Caco-2 (cell line): ENCODE results near the gene ASNSD1. TPM values are rescaled to one million over a fixed set of nuclear protein-coding genes. Genes with fewer than 3 reads are reported as not detected.

Experiments
- BruUV-seq: library from RNA; stranded (reverse); fragments of 400-500 nt; replicated peaks from 2 replicates; lab custom pipeline; 2021; lab: Mats Ljungman, UMichigan
- CTCF ChIA-PET: fragments of 300-600 bp; sonication (Branson Sonifier 250); formaldehyde crosslinking; loops from one replicate; lab custom pipeline; 2022; ENCODE audit warnings: antibody characterized with exemption; lab: Charles Lee
- POLR2A ChIA-PET: fragments of 300-600 bp; sonication (Branson Sonifier 250); formaldehyde crosslinking; loops from one replicate; lab custom pipeline; 2022; ENCODE audit warnings: antibody characterized with exemption; lab: Charles Lee
- DNase-seq, 2 experiments: peaks; one replicate each; pipeline versions ENCODE4 v3.0.0 to v3.0.0-alpha.2; 2020 to 2022
- H3K27me3 ChIP-seq: replicated peaks from 2 replicates; pipeline ENCODE4 v1.6.0; 2011; ENCODE audit warnings: low read length; ENCODE audit not compliant: control insufficient read depth, insufficient read depth
- H3K36me3 ChIP-seq: 2 replicates; pipeline ENCODE4 v1.5.1; 2011; ENCODE audit warnings: low read length; ENCODE audit not compliant: control insufficient read depth, insufficient read depth
- H3K4me1 ChIP-seq: fragments of 250-450 bp; sonication (Bioruptor Pico); 2 replicates; pipeline ENCODE4 v1.5.1; 2020; ENCODE audit warnings: mild to moderate bottlenecking
- H3K4me3 ChIP-seq: 2 replicates; pipeline ENCODE4 v1.5.1; 2011; ENCODE audit warnings: low read depth, mild to moderate bottlenecking, control low read depth, low read length
- H3K9me3 ChIP-seq: fragments of 250-450 bp; sonication (Bioruptor Pico); 2 replicates; pipeline ENCODE4 v1.5.1; 2020; ENCODE audit warnings: mild to moderate bottlenecking, moderate library complexity
- H3K27ac Mint-ChIP-seq: one replicate; pipeline ENCODE4 v1.8.0; 2022; ENCODE audit warnings: mixed read lengths; ENCODE audit not compliant: unreplicated experiment
- H3K27me3 Mint-ChIP-seq: one replicate; pipeline ENCODE4 v1.8.0; 2022; ENCODE audit warnings: mixed read lengths; ENCODE audit not compliant: insufficient read depth, unreplicated experiment
- H3K36me3 Mint-ChIP-seq: one replicate; pipeline ENCODE4 v1.8.0; 2022; ENCODE audit warnings: mild to moderate bottlenecking, mixed read lengths; ENCODE audit not compliant: insufficient read depth, unreplicated experiment
- H3K4me1 Mint-ChIP-seq: one replicate; pipeline ENCODE4 v1.8.0; 2022; ENCODE audit warnings: low read depth, mixed read lengths; ENCODE audit not compliant: unreplicated experiment
- H3K4me3 Mint-ChIP-seq: one replicate; pipeline ENCODE4 v1.8.0; 2022; ENCODE audit warnings: mild to moderate bottlenecking, moderate library complexity, mixed read lengths; ENCODE audit not compliant: unreplicated experiment
- H3K9me3 Mint-ChIP-seq: one replicate; pipeline ENCODE4 v1.8.0; 2022; ENCODE audit warnings: mixed read lengths; ENCODE audit not compliant: unreplicated experiment
- CTCF ChIP-seq, 2 experiments: fragments of 200-600 bp in 1 of 2; IDR thresholded peaks; 1 replicate in 1 of 2; 2 replicates in 1 of 2; pipeline versions ENCODE4 v1.5.1 to v1.8.0; 2011 to 2022; ENCODE audit warnings: antibody characterized with exemption in 1 of 2, control low read depth in 1 of 2, inconsistent platforms in 1 of 2, low read depth in 1 of 2, low read length in 1 of 2, mild to moderate bottlenecking in 1 of 2, moderate library complexity in 1 of 2; ENCODE audit not compliant: insufficient read depth in 1 of 2, severe bottlenecking in 1 of 2, unreplicated experiment in 1 of 2
- intact Hi-C: fragments of 100-400 bp; cut with micrococcal nuclease; formaldehyde crosslinking; loops from one replicate; pipeline ENCODE4 v1.10.0; 2022; ENCODE audit not compliant: unreplicated experiment
- total RNA-seq: library from RNA; stranded (reverse); gene quantifications from 2 replicates; pipeline ENCODE4 v1.2.3, GENCODE V29; 2022

Gene ASNSD1
- total RNA-seq, 1 experiment from 2014 or later, result 49.4 TPM

GRCh38 chr2:189679226-189679625 lies 18.0 kb downstream of the ASNSD1 start:
- peaks cover 9% of the 10 kb centered on the region; the same call in 1 of the 2 replicates for H3K9me3 ChIP-seq
- ChIA-PET CTCF (no interaction called here), POLR2A (no interaction called here)
- intact Hi-C loops, result no loop called here
- no peaks in the 10 kb centered on the region for H3K27me3 Mint-ChIP-seq
- H3K27me3 ChIP-seq, result no peaks in the 10 kb centered on the region
- TF ChIP-seq CTCF (IDR thresholded peaks at IDR 0.05; ENCODE audit: insufficient read depth in 1 of 2, low read depth in 1 of 2, low read length in 1 of 2, severe bottlenecking in 1 of 2, unreplicated experiment in 1 of 2), result no peak
- no peaks in the 10 kb centered on the region for H3K36me3 ChIP-seq
- no peaks in the 10 kb centered on the region for H3K4me1 ChIP-seq
- H3K9me3 Mint-ChIP-seq, result peaks cover 12% of the 10 kb centered on the region
- no TSS peak for BruUV-seq
- no peaks in the 10 kb centered on the region for H3K4me1 Mint-ChIP-seq
- no peak for DNase-seq
- peaks cover 6% of the 10 kb centered on the region for H3K36me3 Mint-ChIP-seq
- no peak overlapping the region for H3K4me3 ChIP-seq
- H3K4me3 Mint-ChIP-seq, result no peak overlapping the region
- no peak overlapping the region for H3K27ac Mint-ChIP-seq

- Mint-ChIP-seq H3K4me3 (no peak overlapping the region), H3K27ac (no peak overlapping the region), H3K36me3 (peaks cover 6% of the 10 kb centered on the region), H3K9me3 (peaks cover 12% of the 10 kb centered on the region), H3K4me1 (no peaks in the 10 kb centered on the region), H3K27me3 (no peaks in the 10 kb centered on the region)
- Histone ChIP-seq H3K4me3 (no peak overlapping the region), H3K36me3 (no peaks in the 10 kb centered on the region), H3K4me1 (no peaks in the 10 kb centered on the region), H3K9me3 (peaks cover 9% of the 10 kb centered on the region; the same call in 1 of the 2 replicates), H3K27me3 (no peaks in the 10 kb centered on the region)
- ChIA-PET POLR2A (no interaction called here), CTCF (no interaction called here)
- TF ChIP-seq CTCF (IDR thresholded peaks at IDR 0.05; ENCODE audit: insufficient read depth in 1 of 2, low read depth in 1 of 2, low read length in 1 of 2, severe bottlenecking in 1 of 2, unreplicated experiment in 1 of 2), result no peak
- no TSS peak for BruUV-seq
- no peak for DNase-seq
- intact Hi-C loops, result no loop called here
These were observed 19.9 kb downstream of the ASNSD1 start for GRCh38 chr2:189681203-189681602.

- Histone ChIP-seq H3K9me3 (peaks cover 9% of the 10 kb centered on the region; the same call in 1 of the 2 replicates), H3K27me3 (no peaks in the 10 kb centered on the region), H3K36me3 (no peaks in the 10 kb centered on the region), H3K4me1 (no peaks in the 10 kb centered on the region), H3K4me3 (no peak overlapping the region)
- Mint-ChIP-seq H3K27me3 (no peaks in the 10 kb centered on the region), H3K36me3 (peaks cover 6% of the 10 kb centered on the region), H3K27ac (no peak overlapping the region), H3K4me1 (no peaks in the 10 kb centered on the region), H3K4me3 (no peak overlapping the region), H3K9me3 (peaks cover 12% of the 10 kb centered on the region)
- POLR2A ChIA-PET, result no interaction called here
- intact Hi-C loops, result no loop called here
- no TSS peak for BruUV-seq
- TF ChIP-seq CTCF (IDR thresholded peaks at IDR 0.05; ENCODE audit: insufficient read depth in 1 of 2, low read depth in 1 of 2, low read length in 1 of 2, severe bottlenecking in 1 of 2, unreplicated experiment in 1 of 2), result no peak
- CTCF ChIA-PET, result no interaction called here
- DNase-seq, result no peak
These were observed 20.6 kb downstream of the ASNSD1 start for GRCh38 chr2:189681903-189682302.
